ENCODE results near the gene C5AR2. TPM values are rescaled to one million over a fixed set of nuclear protein-coding genes. Genes with fewer than 3 reads are reported as not detected.
"Not testable (repeated sequence)": the region's sequence is repeated elsewhere in the genome, so short reads cannot be mapped to it uniquely, and the experiment has no call there.

C5AR2 gene
- polyA plus RNA-seq, 4 donors, result 0.20 to 0.64 (median 0.34) TPM

DNA sequence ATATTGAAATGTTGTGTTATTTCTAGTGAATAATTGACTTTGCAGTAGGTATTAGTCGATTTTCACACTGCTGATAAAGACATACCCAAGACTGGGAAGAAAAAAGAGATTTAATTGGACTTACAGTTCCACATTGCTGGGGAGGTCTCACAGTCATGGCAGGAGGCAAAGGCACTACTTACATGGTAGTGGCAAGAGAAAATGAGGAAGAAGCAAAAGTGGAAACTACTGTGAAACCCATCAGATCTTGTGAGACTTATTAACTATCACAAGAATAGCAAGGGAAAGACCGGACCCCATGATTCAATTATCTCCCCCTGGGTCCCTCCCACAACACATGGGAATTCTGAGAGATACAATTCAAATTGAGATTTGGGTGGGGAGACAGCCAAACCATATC is 9.9 kb upstream of the C5AR2 start:
- no peak for DNase-seq (ENCODE audit: low read depth in 4 of 4, low spot score in 3 of 4)

- no peak for DNase-seq (ENCODE audit: low read depth in 4 of 4, low spot score in 3 of 4)
Observed at GRCh38 chr19:47323409-47323808, 8.6 kb upstream of the C5AR2 start.

DNA sequence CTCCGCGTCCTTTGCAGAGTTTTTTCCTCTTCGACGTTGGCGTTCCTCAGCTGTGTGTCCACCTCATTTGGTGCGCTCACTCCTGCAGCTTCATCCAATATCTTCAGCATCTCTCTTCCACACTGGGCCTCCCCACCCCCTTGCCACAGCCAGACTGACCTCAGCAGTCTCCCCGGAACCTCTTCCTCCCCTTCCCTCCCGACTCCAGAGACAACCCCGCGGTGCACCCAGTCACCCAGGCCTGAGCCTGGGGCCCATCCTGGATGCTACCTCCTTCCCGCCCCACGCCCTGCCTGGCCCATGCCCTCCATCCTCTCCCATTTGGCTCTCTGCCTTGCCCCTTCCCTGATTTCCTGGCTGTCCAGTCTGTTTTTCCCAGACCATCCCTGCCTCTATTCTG is 8.1 kb upstream of the C5AR2 start:
- DNase-seq (ENCODE audit: low read depth in 4 of 4, low spot score in 3 of 4), result no peak

DNA sequence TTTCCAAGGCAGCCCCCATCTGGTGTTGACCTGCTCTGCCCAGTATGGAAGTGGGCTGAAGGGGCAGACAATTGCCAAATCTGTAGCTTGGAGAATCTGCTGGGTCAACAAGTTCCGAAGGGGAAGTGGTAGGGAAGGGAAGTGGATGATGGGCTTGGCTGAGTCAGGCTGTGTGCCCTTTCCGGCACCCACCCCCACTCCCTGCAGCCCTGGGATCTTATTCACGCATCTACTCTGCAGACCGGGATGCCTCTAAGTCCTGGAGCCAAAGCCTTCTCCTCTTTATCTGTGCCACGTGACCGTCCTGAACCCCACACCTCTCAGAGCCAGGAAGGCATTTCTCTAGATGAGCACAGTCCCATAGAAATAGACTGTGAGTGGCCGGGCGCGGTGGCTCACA is 7.5 kb upstream of the C5AR2 start:
- no peak for DNase-seq (ENCODE audit: low read depth in 4 of 4, low spot score in 3 of 4)

- no peak for DNase-seq (ENCODE audit: low read depth in 4 of 4, low spot score in 3 of 4)
Observed at GRCh38 chr19:47330466-47330869, 1.5 kb upstream of the C5AR2 start.

DNA sequence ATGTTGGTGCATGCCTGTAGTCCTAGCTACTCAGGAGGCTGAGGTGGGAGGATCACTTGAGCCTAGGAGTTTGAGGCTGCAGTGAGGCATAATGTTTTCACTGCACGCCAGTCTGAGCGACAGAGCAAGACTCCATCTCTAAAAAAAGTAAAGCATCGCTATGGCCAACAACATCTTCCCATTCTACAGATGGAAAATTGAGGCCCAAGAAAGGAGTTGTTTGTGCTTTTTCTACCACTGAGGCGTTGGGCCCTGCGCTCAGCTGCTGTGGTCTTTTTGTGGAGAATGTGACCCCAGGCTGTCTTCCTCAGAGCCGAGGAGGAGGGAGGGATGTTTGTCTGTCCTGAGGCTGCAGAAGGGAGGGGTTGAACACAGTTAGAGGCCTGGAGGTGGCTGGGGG is 485 bp upstream of the C5AR2 start:
- no peak for DNase-seq (ENCODE audit: low read depth in 4 of 4, low spot score in 3 of 4)

GRCh38 chr19:47336765-47337718 is 5.1 kb downstream of the C5AR2 start:
- not testable (repeated sequence) for DNase-seq (ENCODE audit: low read depth in 4 of 4, low spot score in 3 of 4)

DNA sequence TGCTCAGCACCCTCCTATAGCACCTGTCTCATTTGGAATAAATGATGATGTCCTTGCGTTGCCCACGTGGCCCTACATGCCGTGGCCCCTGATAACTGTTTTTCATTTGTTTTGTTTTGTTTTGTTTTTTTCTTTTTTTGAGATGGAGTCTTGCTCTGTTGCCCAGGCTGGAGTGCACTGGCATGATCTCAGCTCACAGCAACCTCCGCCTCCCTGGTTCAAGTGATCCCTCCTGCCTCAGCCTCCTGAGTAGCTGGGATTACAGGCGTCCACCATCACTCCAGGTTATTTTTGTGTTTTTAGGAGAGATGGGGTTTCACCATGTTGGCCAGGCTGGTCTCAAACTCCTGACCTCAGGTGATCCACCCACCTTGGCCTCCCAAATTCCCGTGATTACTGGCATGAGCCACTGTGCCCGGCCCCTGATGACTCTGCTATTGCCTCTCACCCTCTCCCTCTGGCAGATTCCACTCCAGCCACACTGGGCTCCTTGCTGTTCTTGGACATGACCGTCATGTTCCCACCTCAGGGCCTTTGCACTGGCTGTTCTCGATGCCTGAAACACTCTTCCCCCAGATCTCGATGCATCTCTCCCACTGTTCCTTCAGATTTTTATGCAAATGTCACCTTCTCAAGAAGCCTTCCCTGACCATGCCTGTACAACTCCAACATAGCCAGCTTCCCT is 7.4 kb downstream of the C5AR2 start:
- DNase-seq (ENCODE audit: low read depth in 4 of 4, low spot score in 3 of 4), result no peak

- no peak for DNase-seq (ENCODE audit: low read depth in 4 of 4, low spot score in 3 of 4)
Observed at GRCh38 chr19:47340477-47341208, 8.7 kb downstream of the C5AR2 start.

- DNase-seq (ENCODE audit: low read depth in 4 of 4, low spot score in 3 of 4), result no peak
Observed at GRCh38 chr19:47341734-47342133, 9.8 kb downstream of the C5AR2 start.

DNA sequence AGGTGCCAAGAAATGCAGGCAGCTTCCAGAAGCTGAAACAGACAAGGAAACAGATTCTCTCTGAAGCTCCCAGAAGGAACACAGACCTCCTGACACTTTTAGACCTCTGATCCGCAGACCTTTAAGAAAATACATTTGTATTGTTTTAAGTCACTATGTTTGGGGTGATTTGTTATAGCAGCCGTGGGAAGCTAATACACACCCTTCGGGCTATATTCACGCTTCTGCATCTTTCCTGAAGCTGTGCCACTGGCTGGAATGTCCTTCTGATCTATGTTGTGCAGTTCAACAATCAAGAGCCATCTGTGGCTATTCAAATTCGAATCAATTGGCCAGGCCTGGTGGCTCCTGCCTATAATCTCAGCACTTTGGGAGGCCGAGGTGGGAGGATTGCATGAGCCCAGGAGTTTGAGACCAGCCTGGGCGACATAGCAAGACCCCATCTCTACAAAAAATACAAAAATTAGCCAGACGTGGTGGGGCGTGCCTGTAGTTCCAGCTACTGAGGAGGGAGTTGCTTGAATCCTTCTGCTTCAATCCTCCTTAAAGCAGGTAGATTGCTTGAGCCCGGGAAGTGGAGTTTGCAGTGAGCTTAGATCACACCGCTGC is 11.3 kb downstream of the C5AR2 start:
- DNase-seq (ENCODE audit: low read depth in 4 of 4, low spot score in 3 of 4), result no peak

GRCh38 chr19:47344425-47344824 is 12.4 kb downstream of the C5AR2 start:
- no peak for DNase-seq (ENCODE audit: low read depth in 4 of 4, low spot score in 3 of 4)

DNA sequence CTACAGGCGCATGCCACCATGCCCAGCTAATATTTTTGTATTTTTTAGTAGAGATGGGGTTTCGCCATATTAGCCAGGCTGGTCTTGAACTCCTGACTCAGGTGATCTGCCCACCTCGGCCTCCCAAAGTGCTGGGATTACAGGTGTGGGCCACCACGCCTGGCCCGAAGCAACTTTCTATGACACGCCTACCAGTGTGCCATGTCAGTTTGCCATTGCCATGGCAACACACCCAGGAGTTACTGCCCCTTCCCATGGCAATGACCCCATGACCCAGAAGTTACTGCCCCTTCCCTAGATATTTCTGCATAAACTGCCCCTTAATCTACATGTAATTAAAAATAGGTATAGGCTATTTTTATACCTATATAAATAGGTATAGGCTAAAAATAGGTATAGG is 14.0 kb downstream of the C5AR2 start:
- DNase-seq (ENCODE audit: low read depth in 4 of 4, low spot score in 3 of 4), result not testable (repeated sequence)

- peak; percentile 96 for DNase-seq (ENCODE audit: low read depth in 4 of 4, low spot score in 3 of 4)
Observed at GRCh38 chr19:47348819-47349795, 17.1 kb downstream of the C5AR2 start, which contains the start of gene DHX34. TSS of gene DHX34 (plus strand) at chr19:47349315. CDS start at chr19:47353031, 3,716 bp downstream.

GRCh38 chr19:47350630-47351029 is 18.7 kb downstream of the C5AR2 start:
- no peak for DNase-seq (ENCODE audit: low read depth in 4 of 4, low spot score in 3 of 4)

GRCh38 chr19:47351548-47351947 is 19.6 kb downstream of the C5AR2 start:
- DNase-seq (ENCODE audit: low read depth in 4 of 4, low spot score in 3 of 4), result no peak

DNA sequence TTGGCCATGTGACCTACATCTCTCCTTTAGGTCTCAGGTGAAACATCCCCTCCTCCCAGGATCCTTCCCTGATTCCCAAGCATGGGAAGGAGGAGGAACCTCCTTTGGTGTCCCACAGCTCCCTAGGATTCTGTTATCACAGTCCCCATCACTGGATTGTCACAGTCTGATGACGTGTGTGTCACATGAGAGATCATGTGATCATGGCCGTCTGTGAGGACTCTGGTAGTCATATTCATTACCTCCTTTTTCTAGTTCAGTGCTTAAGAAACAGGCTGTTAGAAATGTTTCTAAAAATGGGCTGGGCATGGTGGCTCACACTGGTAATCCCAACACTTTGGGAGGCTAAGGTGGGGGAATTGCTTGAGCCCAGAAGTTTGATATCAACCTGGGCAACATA is 20.1 kb downstream of the C5AR2 start:
- DNase-seq (ENCODE audit: low read depth in 4 of 4, low spot score in 3 of 4), result no peak

DNA sequence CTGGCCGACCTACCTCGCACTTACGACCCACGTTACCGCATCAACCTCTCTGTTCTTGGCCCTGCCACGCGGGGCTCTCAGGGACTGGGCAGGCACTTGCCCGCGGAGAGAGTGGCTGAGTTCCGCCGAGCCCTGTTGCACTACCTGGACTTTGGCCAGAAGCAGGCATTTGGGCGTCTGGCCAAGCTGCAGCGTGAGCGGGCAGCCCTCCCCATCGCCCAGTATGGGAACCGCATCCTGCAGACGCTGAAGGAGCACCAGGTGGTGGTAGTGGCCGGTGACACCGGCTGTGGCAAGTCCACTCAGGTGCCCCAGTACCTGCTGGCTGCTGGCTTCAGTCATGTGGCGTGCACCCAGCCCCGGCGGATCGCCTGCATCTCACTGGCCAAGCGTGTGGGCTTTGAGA is 21.3 kb downstream of the C5AR2 start:
- DNase-seq (ENCODE audit: low read depth in 4 of 4, low spot score in 3 of 4), result no peak

DNA sequence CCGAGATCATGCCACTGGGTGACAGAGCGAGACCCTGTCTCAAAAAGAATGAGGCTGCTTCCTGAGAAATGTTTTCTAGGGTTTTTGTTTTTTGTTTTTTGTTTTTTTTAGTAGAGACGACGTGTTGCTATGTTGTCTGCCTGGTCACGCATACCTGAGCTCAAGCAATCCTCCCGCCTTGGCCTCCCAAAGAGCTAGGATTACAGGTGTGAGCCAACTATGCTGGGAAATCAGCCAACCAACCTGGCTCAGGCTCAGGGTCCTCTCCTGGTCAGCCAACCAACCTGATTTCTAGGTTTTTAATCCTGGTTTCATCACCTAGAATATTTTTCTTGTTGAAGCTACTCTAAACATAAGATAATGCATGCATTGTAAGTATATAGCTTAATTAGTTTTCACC is 24.9 kb downstream of the C5AR2 start:
- DNase-seq (ENCODE audit: low read depth in 4 of 4, low spot score in 3 of 4), result no peak
